GM10266 (cell line): ENCODE results near the gene KIF21A.
A peak's percentile ranks its signal among the peaks of the same experiment; 100 is the strongest.

Source experiments
- DNase-seq: peaks from one replicate; pipeline ENCODE4 v3.0.0; 2012; ENCODE audit errors: extremely low spot score
- TF ChIP-seq, protein P1 (sequence below): IDR thresholded peaks from 2 replicates; pipeline ENCODE4 v1.5.1; 2012; ENCODE audit warnings: mild to moderate bottlenecking, low read depth; ENCODE audit not compliant: control insufficient read depth, insufficient read depth; ENCODE audit errors: missing control alignments

KIF21A gene

DNA sequence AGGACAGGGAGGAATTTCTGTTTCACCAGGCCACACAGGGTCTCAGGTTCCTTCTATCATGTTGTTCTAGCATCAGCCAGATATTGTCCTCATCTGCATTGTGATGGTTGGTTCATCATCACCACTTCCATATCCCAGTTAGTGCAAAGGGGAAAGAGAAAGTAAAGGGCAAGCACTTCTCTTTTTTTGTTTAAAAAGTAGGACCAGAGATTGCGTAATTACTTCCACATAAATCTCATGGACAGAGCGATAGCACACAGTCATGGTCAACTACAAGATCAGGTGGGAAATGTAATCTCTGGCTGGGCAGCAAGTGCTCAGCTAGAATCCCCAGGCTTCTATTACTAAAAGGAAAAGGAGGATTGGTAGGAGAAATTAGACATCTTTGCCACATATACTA, 155.1 kb downstream of the KIF21A start:
- TF ChIP-seq, protein P1, sequence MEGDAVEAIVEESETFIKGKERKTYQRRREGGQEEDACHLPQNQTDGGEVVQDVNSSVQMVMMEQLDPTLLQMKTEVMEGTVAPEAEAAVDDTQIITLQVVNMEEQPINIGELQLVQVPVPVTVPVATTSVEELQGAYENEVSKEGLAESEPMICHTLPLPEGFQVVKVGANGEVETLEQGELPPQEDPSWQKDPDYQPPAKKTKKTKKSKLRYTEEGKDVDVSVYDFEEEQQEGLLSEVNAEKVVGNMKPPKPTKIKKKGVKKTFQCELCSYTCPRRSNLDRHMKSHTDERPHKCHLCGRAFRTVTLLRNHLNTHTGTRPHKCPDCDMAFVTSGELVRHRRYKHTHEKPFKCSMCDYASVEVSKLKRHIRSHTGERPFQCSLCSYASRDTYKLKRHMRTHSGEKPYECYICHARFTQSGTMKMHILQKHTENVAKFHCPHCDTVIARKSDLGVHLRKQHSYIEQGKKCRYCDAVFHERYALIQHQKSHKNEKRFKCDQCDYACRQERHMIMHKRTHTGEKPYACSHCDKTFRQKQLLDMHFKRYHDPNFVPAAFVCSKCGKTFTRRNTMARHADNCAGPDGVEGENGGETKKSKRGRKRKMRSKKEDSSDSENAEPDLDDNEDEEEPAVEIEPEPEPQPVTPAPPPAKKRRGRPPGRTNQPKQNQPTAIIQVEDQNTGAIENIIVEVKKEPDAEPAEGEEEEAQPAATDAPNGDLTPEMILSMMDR = no peak
- no peak for DNase-seq

DNA sequence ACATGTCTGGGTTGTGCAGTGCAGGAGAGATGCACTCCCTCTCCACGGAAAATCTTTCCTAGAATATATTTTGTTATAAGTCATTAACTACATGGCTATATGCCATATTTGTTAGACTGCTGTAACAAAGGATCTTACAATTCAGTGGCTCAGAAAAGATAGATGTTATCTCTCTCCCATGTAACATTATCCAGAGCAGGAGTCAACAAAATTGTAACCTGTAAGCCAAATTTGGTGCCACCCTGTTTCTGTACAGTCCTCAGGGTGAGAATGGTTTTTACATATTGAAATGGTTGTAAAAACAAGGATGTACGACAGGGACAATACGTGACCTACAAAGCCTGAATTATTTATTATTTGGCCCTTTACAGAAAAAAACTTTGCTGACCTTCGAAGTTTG, 155.5 kb downstream of the KIF21A start:
- DNase-seq = no peak
- TF ChIP-seq, protein P1 = no peak

DNA sequence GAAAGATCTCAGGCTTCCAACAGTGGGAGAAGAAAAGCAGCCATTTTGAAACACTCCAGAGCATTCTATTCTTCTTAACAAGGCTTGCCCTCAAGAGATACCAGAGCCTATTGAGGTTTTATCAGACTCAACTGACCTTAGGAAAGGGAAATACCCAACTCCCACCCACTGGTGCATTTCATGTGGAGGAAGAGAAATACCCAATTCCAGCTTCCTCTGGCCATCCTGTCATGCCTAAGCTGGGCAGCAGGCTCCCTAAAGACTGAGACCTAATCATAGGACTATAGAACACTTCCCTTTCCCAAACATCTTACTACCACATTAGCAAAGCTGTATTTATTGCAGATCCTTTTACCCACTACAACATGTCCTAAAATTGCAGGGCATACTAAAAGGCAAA, 164.5 kb downstream of the KIF21A start:
- TF ChIP-seq, protein P1 = no peak

DNA sequence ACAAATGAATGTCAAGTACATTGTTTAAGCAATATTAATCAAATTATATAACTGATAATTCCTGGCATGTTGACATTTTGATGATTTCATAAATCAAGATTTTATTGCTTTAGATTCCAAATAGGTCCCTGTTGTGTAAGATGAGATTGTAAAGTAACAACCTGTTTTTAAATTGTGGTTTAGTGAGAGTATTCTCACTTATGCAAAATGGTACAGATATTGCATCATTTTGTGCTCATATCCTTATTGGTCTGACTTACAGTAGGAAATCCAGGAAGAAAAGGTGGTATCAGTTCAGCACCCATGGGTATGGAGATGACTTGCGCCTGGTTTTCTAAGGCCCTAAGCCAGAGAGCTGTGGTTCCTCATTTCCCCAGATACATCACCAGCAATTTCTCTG, 165.5 kb downstream of the KIF21A start:
- DNase-seq = no peak
- TF ChIP-seq, protein P1 = no peak

More for the DNA sequence above, 164.5 kb downstream of the KIF21A start:
- no peak for DNase-seq

DNA sequence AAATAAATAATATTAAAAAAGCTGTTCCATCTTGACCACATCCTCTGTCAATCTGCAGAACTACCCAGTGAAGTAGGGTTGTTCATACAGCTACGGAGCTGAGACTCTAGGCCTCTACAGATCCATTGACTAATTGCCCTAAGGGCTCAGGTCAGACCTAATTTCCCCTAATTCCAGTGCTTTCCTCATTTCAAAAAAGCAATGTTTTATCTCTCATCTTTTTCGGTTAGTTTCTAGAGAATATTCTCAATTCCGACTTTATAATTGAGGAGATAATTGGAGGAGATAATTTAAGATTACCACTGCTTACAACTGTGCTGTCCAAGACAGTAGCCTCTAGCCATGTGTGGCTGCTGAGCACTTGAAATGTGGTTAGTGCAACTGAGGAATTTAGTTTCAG, 167.1 kb downstream of the KIF21A start:
- TF ChIP-seq, protein P1 = no peak

DNA sequence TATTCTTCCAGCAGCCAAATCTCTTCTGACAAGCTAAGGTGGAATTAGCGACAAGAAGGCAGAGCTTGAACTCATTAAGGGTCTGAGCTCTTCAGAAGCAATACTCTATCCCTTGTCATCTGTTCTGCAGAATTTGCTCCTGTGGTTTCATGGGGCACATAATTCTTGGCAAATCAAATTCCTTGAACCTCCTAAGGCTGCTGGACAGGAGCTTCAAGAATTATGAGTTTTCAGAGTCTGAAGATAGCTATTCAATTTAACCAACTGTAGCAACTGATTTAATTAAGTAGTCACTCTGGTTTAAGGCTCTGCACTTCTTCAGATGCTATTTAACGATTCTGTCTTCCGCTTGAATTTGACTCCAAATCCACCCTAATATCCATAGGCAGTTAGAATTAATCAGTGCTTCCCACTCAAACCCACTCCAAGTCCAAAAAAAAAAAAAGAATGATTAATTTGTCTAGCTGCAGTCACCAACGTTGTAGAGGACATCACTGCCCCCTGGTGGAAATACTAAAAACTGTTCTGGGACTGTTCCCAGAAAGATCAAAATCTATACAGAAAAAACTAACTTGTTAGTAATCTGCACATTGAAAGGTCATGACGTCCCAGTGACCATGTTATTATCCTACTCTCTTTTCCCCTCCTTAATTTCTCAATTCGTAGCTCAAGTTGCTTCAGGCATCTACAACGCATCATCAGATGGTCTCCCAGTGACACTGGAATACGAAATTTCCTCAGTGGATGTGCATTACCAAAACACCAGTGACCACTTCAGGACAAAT, 169.9 kb downstream of the KIF21A start:
- TF ChIP-seq, protein P1 = peak; percentile 64
- DNase-seq = peak; percentile 21

More for the DNA sequence above, 167.1 kb downstream of the KIF21A start:
- no peak for DNase-seq

DNA sequence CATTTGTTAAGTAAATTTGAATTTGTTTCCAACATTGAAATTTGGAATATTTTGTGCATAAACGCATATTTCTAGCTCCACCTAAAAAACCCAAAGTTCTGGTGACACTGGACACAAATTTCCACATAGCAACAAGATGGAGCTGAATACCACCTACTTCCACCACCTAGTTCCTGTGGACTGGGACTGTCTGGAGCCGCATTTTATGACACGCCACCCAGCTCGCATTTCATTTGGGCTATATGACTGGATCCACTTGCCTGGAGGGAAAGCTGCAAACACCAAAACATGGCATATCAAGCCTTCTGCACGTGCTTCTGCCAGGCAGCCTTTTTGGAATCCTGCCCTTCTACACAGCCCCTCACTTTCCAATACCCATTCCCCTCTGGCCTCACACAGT, 173.4 kb downstream of the KIF21A start:
- no peak for DNase-seq
- TF ChIP-seq, protein P1 = no peak
